Keratinocyte (primary cell): Measurements from ENCODE around the gene SMIM24. TPM values are rescaled to one million over a fixed set of nuclear protein-coding genes. Genes with fewer than 3 reads are reported as not detected.

Source experiments
- DNase-seq: peaks from one replicate; pipeline ENCODE4 v3.0.0-alpha.2; 2011; ENCODE audit warnings: low read depth, missing footprints, low spot score
- FAIRE-seq: peaks from 2 replicates; lab custom pipeline; 2011; peaks lifted over from hg19 to GRCh38; lab: Jason Lieb, UNC
- H2AFZ ChIP-seq: 2 replicates; pipeline ENCODE4 v1.6.0; 2012; ENCODE audit warnings: low read length, control low read depth, inconsistent platforms; ENCODE audit not compliant: control insufficient read depth
- H3K27ac ChIP-seq: 2 replicates; pipeline ENCODE4 v1.5.1; 2011; ENCODE audit warnings: low read length; ENCODE audit not compliant: control insufficient read depth, insufficient read depth
- H3K27me3 ChIP-seq: 3 replicates; pipeline ENCODE4 v1.6.0; 2011; ENCODE audit warnings: low read length; ENCODE audit not compliant: control insufficient read depth, insufficient read depth; ENCODE audit errors: extremely low read depth
- H3K36me3 ChIP-seq, 2 experiments: 2 replicates in 1 of 2; 3 replicates in 1 of 2; pipeline ENCODE4 v1.5.1; 2011; ENCODE audit warnings: low read length in 2 of 2, mild to moderate bottlenecking in 1 of 2; ENCODE audit not compliant: control insufficient read depth in 2 of 2, insufficient read depth in 2 of 2; ENCODE audit errors: extremely low read depth in 1 of 2
- H3K4me1 ChIP-seq: 3 replicates; pipeline ENCODE4 v1.5.1; 2011; ENCODE audit warnings: low read length; ENCODE audit not compliant: control insufficient read depth, insufficient read depth; ENCODE audit errors: extremely low read depth
- H3K4me2 ChIP-seq: 3 replicates; pipeline ENCODE4 v1.6.0; 2011; ENCODE audit warnings: low read depth, low read length; ENCODE audit not compliant: control insufficient read depth, insufficient read depth; ENCODE audit errors: extremely low read depth
- H3K4me3 ChIP-seq, 3 experiments: fragments of 200-600 bp in 1 of 3; sonication (generic) in 1 of 3; 2 replicates in 2 of 3; 3 replicates in 1 of 3; pipeline ENCODE4 v1.5.1; 2011 to 2016; ENCODE audit warnings: low read length in 3 of 3, mild to moderate bottlenecking in 3 of 3, control low read depth in 2 of 3, inconsistent platforms in 1 of 3, low read depth in 1 of 3, mixed read lengths in 1 of 3, mixed run types in 1 of 3, moderate library complexity in 1 of 3; ENCODE audit not compliant: control insufficient read depth in 2 of 3, insufficient read depth in 2 of 3; ENCODE audit errors: extremely low read depth in 1 of 3
- H3K79me2 ChIP-seq: 2 replicates; pipeline ENCODE4 v1.6.0; 2012; ENCODE audit warnings: low read length; ENCODE audit not compliant: control insufficient read depth, insufficient read depth
- H3K9ac ChIP-seq: 3 replicates; pipeline ENCODE4 v1.6.0; 2011; ENCODE audit warnings: low read length; ENCODE audit not compliant: control insufficient read depth, insufficient read depth; ENCODE audit errors: extremely low read depth
- H3K9me1 ChIP-seq: 3 replicates; pipeline ENCODE4 v1.6.0; 2011; ENCODE audit warnings: low read length; ENCODE audit not compliant: control insufficient read depth, insufficient read depth; ENCODE audit errors: extremely low read depth
- H3K9me3 ChIP-seq: 2 replicates; pipeline ENCODE4 v1.5.1; 2012; ENCODE audit warnings: low read depth, low read length; ENCODE audit not compliant: control insufficient read depth
- H4K20me1 ChIP-seq: 3 replicates; pipeline ENCODE4 v1.6.0; 2011; ENCODE audit warnings: low read length; ENCODE audit not compliant: control insufficient read depth, insufficient read depth; ENCODE audit errors: extremely low read depth
- CTCF ChIP-seq, 3 experiments: IDR thresholded peaks in 1 of 3; conservative IDR thresholded peaks in 1 of 3; optimal IDR thresholded peaks in 1 of 3; 2 replicates in 2 of 3; 3 replicates in 1 of 3; pipeline versions ENCODE3 to v1.5.1; 2011; ENCODE audit warnings: low read length in 3 of 3, mild to moderate bottlenecking in 3 of 3, moderate library complexity in 2 of 3, control low read depth in 1 of 3, inconsistent platforms in 1 of 3; ENCODE audit not compliant: insufficient read depth in 2 of 3; ENCODE audit errors: extremely low read depth in 1 of 3
- EZH2 ChIP-seq: IDR thresholded peaks from one replicate; pipeline ENCODE4 v1.6.1; 2012; ENCODE audit warnings: inconsistent platforms, mild to moderate bottlenecking, low read length, moderate library complexity
- dilution Hi-C: fragments of 300-500 bp; cut with MboI; formaldehyde crosslinking; loops from one replicate; pipeline ENCODE4 v1.7.0; 2020; ENCODE audit warnings: low sequenced_read_pairs; ENCODE audit not compliant: extremely low pct_ligation_motif_present
- polyA plus RNA-seq, 5 experiments: library from polyadenylated mRNA; depleted of rRNA in 3 of 5; stranded (reverse) in 3 of 5; stranded (forward) in 1 of 5; unstranded in 1 of 5; fragments of >200 nt; gene quantifications; 1 replicate in 1 of 5; 2 replicates in 3 of 5; 3 replicates in 1 of 5; pipeline versions ENCODE4 v1.2.1 to v1.2.3, GENCODE V29; 2011 to 2012; ENCODE audit warnings: missing spikeins in 2 of 5, low read depth in 1 of 5, low replicate concordance in 1 of 5

The SMIM24 gene
- polyA plus RNA-seq, 1 donor (not counting 4 experiments of a cell fraction or from before 2014, with no cell fraction given) = not detected

- Histone ChIP-seq H3K9me1 (peaks cover 5% of the 10 kb centered on the region), H3K27ac (no peak overlapping the region), H3K9me3 (no peaks in the 10 kb centered on the region), H3K4me2 (no peak overlapping the region), H4K20me1 (no peaks in the 10 kb centered on the region), H3K36me3 (peaks cover 4 to 19% of the 10 kb centered on the region in 2 experiments), H3K4me3 (no peak overlapping the region), H3K79me2 (peaks cover 30% of the 10 kb centered on the region), H2AFZ (no peak overlapping the region), H3K27me3 (no peaks in the 10 kb centered on the region), H3K4me1 (peaks cover 8% of the 10 kb centered on the region), H3K9ac (no peak overlapping the region)
- FAIRE-seq (no peak), DNase-seq (no peak)
- dilution Hi-C loops = no loop called here
- no peak for TF ChIP-seq CTCF (optimal IDR thresholded peaks at IDR 0.05 in 1 of 3, IDR thresholded peaks at IDR 0.05 in 1 of 3, conservative IDR thresholded peaks at IDR 0.05 in 1 of 3; ENCODE audit: extremely low read depth in 1 of 3, insufficient read depth in 2 of 3, low read length in 3 of 3)
- no peak for TF ChIP-seq EZH2
Observed at GRCh38 chr19:3497757-3498520, 17.6 kb upstream of the SMIM24 start.

- H3K36me3 ChIP-seq = peaks cover 10 to 24% of the 10 kb centered on the region in 2 experiments
- dilution Hi-C loops = no loop called here
- DNase-seq = no peak
- TF ChIP-seq EZH2 = no peak
- TF ChIP-seq CTCF (optimal IDR thresholded peaks at IDR 0.05 in 1 of 3, IDR thresholded peaks at IDR 0.05 in 1 of 3, conservative IDR thresholded peaks at IDR 0.05 in 1 of 3; ENCODE audit: extremely low read depth in 1 of 3, insufficient read depth in 2 of 3, low read length in 3 of 3) = no peak
- H3K9ac ChIP-seq = no peak overlapping the region
- H3K27ac ChIP-seq = no peak overlapping the region
- peaks cover 30% of the 10 kb centered on the region for H3K79me2 ChIP-seq
- H3K4me2 ChIP-seq = no peak overlapping the region
- FAIRE-seq = no peak
- no peak overlapping the region for H2AFZ ChIP-seq
- H3K9me1 ChIP-seq = peaks cover 5% of the 10 kb centered on the region
- no peaks in the 10 kb centered on the region for H4K20me1 ChIP-seq
- no peaks in the 10 kb centered on the region for H3K27me3 ChIP-seq
- no peaks in the 10 kb centered on the region for H3K9me3 ChIP-seq
- peaks cover 8% of the 10 kb centered on the region for H3K4me1 ChIP-seq
- H3K4me3 ChIP-seq = no peak overlapping the region
Observed at GRCh38 chr19:3496392-3497273, 16.3 kb upstream of the SMIM24 start.
